GM12865 (cell line): Measurements from ENCODE around the gene GPC6.

ENCODE experiments used
- DNase-seq: peaks from one replicate; pipeline ENCODE4 v3.0.0; 2010; ENCODE audit warnings: low read depth
- H3K4me3 ChIP-seq: 2 replicates; pipeline ENCODE4 v1.5.1; 2011; ENCODE audit warnings: mild to moderate bottlenecking, low read depth, low read length, control low read depth
- CTCF ChIP-seq: IDR thresholded peaks from 2 replicates; pipeline ENCODE4 v1.5.1; 2011; ENCODE audit warnings: low read length, control low read depth, low read depth, inconsistent platforms; ENCODE audit not compliant: insufficient read depth; ENCODE audit errors: missing control alignments

Gene GPC6

GRCh38 chr13:93876236-93876635, 649.6 kb downstream of the GPC6 start:
- no peak overlapping the region for H3K4me3 ChIP-seq
- no peak for DNase-seq
- no peak for TF ChIP-seq CTCF

- TF ChIP-seq CTCF: no peak
- no peak overlapping the region for H3K4me3 ChIP-seq
- DNase-seq: no peak
Observed at GRCh38 chr13:93878675-93879074, 652.1 kb downstream of the GPC6 start.

- no peak for TF ChIP-seq CTCF
- no peak overlapping the region for H3K4me3 ChIP-seq
- no peak for DNase-seq
Observed at GRCh38 chr13:93881411-93881810, 654.8 kb downstream of the GPC6 start.

- TF ChIP-seq CTCF: no peak
- H3K4me3 ChIP-seq: no peak overlapping the region
- DNase-seq: no peak
Observed at GRCh38 chr13:93882086-93882651, 655.6 kb downstream of the GPC6 start.

GRCh38 chr13:93889430-93889951, 662.9 kb downstream of the GPC6 start:
- DNase-seq: no peak
- H3K4me3 ChIP-seq: no peak overlapping the region
- TF ChIP-seq CTCF: no peak

- H3K4me3 ChIP-seq: no peak overlapping the region
- no peak for DNase-seq
- no peak for TF ChIP-seq CTCF
Observed at GRCh38 chr13:93899981-93900380, 673.4 kb downstream of the GPC6 start.

GRCh38 chr13:93900731-93901130, 674.1 kb downstream of the GPC6 start:
- H3K4me3 ChIP-seq: no peak overlapping the region

More at GRCh38 chr13:93900731-93901130, 674.1 kb downstream of the GPC6 start:
- DNase-seq: no peak
- TF ChIP-seq CTCF: no peak
